Left renal pelvis (tissue), 4 donors: Measurements from ENCODE around the gene SLC2A9. TPM values are rescaled to one million over a fixed set of nuclear protein-coding genes. Genes with fewer than 3 reads are reported as not detected.

Source experiments
- DNase-seq, 4 donors: peaks; one replicate each; pipeline ENCODE4 v3.0.0-alpha.2; 2013; ENCODE audit warnings: low read depth in 4 of 4, low spot score in 3 of 4
- polyA plus RNA-seq, 4 donors: library from polyadenylated mRNA; unstranded; fragments of 120-200 nt; gene quantifications; one replicate each; pipeline ENCODE4 v1.2.1, GENCODE V29; 2013; ENCODE audit not compliant: insufficient read length in 4 of 4

Gene SLC2A9
- polyA plus RNA-seq, 4 donors = 4.8 to 11.1 (median 10.1) TPM

DNA sequence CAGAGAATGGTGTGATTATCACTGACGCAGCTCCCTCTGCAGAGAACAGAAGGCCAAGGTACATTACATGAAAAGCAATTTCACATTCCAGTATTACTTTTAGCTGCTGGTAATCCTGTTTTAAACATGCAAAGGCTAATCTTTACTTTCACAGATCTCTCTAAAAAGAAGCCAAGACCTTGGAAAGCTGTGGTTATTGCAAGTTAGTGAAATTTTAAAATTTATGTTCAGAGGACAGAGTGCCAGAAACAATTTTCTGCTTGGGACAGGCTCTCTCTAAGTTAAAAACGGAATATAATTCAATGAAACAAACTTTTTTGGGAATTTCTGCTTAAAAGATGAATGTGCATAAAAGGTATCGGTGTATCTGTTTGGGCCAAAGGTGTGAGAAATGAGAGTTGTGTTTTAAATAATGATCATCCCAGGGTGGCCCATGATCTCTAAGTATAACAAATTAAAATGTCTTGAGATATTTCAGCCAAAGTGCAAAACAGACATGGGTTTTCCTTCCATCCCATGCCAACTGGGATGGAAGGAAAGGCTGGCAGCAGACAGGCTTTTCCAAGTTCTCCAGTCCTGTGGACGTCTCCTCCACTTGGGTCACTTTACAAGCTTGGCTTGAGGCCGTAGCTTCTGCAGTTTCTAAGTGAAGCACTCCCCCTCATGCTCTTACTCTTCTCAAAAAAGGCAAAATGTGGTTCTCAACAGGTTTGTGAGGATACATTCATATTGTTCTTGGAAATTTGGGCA is 121.8 kb downstream of the SLC2A9 start:
- no peak for DNase-seq

DNA sequence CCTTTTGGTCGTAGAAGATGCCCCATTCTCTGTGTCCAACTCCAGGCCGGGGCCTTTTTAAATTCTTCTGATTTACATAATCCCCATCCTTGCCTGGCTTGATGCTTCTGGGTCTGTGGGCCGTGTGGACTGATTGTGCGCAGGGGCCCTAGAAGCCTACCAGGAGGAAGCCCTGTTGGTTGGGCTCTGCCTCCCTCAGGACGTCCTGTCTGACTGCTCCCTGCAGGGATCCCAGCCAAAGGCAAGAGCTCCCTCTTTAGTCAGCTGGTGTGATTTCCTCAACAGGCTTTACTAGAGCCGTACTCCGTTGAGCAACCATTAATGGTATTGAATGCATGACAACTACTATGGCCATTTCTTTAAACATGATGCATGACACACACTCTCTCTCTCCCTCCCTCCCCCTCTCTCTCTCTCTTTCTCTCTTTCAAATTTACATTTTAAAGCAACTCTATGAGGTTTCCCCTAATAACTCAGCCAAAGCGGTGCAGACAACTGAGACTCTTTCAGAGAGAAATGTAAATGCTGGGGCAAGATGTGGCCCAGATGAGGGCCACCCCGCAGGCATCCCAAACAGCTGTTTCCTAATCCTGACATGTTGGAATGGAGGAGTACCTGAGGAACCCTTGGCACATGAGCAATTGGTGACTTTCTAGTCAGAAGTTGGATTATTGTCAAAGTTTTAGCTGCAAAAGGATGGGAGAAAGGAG is 122.5 kb downstream of the SLC2A9 start:
- peak; percentile 12 to 54 (median 16) for DNase-seq

DNA sequence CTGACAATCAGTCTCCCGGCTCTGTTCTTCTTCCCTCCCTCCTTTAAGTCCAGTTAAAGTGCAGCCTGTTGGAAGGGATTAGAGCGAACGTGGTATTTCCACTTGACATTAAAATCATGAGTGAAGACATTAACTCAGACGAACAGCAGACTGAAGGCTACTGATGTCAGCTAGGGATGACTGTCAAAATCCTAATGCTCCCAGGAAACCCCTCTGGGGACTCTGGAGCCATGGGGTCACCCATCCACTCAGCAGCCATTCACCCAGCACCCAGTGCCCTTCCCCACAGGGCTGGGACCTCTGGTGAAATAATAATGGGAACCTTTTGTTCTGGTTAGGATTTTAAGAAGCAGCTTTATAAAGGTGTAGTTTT is 126.0 kb downstream of the SLC2A9 start:
- no peak for DNase-seq

DNA sequence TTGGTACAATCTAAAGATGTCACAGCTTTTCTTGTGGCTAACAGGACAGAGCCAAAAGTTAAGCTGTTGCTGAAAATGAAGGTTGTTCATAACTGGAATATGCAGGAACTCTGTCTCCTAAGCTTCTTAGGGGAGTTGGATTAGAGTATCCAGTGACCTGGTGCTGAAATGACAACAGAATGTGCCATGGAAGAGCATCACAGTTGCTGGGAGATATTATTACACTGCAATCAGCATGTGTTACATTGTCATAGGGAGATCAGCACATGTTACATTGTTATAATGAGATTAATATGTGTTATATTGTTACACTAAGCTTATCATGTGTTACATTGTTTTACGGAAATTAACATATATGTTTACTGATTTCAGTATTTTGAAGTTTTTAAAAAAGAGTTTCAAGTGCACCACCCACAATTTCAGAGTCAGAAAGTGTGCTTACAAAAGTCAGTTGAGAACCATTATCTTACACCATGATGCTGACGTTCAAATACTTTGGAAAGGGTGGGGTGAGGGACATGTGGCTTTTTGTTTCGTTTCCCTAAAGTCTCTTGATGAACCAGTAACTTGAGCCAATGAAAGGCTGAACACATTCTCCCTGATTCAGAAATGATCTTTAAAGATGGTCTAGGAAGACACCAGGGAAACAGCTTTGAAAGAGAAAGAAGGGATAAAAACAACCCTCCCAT is 126.5 kb downstream of the SLC2A9 start:
- DNase-seq = no peak

DNA sequence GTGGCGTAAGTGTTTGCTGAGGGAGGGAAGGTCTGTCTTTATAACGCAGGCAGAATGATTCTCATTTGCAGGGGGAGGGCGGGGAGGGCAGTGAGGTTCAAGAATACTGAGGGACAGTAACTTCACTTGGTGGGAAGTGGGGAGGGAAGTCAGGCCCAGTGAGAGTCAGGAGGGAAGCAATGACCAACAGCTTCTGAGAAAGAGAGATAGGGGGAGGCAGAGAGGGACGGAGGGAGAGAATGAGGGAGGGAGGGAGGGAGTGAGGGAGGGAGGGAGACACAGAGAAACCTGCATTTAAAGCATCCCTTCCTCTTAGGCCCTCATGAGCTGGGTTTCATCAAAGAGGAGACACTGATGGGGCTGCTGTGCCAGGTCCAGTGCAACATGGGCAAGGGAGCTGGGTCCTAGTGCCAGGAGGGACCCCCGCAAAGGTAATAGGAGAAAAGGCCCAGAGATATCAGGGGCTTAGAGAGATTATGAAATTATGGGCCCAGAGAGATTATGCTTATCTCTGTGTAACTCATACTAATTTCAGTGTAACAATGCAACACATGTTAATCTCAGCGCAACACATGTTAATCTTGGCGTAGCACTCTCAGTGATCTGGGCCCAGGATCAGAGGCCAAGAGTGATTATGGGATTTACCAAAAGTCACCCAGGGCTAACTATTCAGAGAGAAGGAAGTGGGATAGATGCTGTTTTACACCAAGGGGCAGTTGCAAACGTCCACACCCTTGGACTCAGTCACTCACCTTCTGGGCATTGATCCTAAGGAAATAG is 127.8 kb downstream of the SLC2A9 start:
- no peak for DNase-seq

DNA sequence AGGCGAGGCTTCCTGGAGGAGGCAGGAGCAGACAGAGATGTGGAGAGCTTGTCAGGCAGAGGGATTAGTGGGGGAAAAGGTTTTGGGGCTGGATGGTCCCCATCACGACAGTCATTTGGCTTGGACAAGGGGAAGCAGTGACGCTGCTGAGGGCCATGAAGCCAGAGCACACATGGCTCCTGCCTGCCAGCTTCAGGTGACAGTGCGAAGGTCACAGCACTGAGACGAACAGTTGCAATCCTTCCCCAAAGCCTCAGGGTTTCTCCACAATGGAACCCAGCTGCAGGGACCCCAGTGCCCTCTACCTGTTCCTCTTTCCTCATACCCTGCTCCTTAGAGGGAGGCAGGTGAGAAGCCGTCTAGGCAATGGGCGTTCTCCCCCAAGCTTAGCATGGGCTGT is 129.6 kb downstream of the SLC2A9 start:
- DNase-seq = no peak

DNA sequence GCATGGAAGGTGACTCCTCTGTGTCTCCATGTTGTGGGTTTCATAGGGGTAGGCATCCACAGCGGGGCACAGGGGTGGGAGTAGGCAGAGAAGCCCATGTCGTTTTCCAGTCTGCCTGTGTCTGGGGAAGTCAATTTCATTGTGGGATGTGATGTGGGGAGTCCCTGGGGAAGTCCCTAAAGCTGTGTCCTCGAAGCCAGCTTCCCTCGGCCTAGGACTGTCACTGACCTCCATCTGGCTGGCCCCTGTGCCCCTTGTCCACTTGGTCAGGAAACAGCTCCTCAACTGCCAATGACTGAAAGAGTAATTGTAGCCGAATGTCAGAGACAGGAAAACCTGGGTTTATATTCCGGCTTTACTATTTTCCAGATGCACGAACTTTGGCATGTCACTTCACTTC is 130.2 kb downstream of the SLC2A9 start:
- DNase-seq = no peak

DNA sequence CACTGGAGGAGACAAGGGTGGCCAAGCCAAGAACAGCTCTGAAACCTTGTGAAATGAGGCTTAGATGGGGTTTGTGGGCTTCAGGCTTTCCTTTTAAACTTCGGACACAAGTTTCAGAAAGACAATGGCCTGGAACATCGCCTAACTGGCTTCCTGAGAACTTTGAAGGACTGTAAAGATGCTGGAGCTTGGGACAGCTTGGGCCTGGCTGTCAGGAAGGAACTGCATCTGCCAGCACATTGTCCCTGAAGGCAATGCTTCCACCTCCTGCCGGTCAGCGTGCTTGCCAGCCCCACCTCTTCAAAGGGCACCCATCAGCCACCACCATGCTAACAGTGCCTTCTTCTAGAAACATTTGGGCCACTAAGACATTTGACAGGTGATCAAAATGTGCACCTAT is 132.0 kb downstream of the SLC2A9 start:
- no peak for DNase-seq

DNA sequence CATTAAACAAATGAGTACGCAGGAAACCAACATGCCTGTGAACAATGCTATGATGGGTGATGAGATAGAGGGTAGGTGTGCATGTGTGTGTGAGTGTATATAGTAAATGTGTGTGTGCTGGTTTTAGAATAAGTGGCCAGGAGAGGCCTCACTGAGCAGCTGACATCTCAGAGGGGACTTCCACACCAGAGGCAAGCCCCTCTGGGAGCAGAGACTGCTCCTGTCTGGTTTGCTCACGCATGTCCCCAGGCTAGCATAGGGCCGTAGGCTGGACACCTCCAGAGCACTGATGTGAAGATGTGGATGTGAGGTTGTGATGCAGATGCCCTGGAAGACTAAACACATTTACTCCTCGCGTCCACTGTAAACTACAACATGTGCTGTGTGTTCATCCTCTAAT is 135.3 kb downstream of the SLC2A9 start:
- no peak for DNase-seq

DNA sequence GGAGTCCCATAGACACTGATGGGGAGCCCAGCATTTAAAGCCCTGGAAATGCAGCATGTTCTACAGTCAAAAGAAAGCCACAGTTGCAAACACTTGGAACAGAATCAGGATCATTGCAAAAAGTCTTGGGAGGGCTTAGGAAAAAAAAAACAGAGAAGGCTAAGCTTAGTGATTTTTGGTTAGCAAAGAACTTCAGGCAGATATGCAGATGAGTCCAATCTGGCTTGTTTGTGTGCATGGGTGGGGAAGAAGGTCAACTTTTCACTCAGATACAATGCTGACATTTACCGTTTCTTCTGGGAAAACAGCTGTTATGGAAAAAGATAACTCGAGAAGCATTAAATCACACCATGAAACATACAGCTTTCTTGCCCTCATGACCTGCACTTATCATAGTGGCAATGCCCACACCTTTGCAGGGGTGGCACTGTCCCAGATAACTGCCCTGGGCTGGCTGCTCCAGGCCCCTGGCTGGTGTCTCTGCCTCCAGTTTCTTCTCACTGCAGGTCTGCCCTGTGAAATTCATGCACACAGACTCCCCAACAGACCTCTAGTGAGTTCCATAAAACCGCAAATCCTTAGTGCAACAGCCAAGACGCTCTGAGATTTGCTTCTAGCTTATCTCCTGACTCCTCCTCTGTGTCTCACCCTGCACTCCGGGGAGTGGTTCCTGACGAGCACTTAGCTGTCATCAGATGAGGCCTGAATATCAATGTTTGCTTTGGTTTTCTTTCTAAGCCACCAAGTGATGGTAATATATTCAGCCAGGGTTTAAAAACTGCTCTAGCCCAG is 140.7 kb downstream of the SLC2A9 start:
- no peak for DNase-seq

DNA sequence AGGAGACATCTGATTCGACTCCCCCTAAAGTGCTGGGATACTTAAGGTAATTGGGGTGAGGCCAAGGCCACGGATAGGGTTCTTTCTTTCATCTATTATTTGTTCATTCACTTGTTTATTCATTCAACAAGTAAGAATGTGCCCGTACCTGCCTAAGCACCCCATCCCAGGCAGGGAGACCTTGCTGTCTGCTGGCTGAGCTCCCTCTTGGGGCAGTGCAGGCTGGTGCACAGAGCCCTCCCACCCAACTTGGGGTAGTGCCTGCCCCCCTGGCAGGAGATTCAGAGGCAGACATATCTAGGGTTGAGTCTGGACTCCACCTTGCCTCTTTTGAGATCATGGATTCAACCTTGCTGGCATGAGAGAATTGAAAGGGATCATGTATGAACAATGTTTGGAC is 144.2 kb downstream of the SLC2A9 start:
- no peak for DNase-seq

DNA sequence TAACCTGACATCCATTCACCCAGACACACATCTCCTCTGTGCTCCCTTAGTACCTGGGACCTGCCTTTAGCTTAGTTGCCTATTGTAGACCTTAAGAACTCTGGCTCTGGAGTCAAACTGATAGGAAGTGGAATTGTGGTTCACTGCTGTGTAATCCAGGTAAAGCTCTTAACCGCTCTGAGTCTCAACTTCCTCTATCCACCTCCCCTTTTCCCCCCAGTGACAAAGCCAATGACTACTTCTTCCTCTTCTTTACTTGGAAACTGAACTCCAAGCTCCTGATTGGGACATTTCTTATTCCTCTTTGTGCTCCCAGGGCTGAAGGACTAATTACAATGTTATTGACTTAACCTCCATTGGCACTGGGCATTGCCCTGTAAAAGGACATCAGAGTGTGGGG is 145.8 kb downstream of the SLC2A9 start:
- DNase-seq = no peak

DNA sequence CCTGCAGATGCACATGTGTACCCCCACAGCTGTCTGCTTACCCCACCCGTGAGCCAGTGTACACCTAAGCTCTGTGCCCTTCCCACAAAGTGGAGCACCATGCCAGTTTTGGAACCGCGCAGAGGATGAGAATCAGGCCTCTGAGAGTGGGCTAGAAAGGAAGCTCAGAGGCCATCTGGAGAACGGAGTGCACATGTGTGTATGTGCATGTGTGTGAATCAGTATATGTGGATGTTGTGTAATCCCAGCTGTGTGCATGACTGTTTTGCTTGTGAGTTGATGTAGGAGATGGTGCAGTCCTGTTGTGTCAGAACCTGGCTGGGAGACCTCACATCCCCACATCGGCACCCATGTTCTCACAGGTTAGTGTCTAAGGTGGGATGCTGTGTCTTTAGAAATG is 146.9 kb downstream of the SLC2A9 start:
- no peak for DNase-seq

DNA sequence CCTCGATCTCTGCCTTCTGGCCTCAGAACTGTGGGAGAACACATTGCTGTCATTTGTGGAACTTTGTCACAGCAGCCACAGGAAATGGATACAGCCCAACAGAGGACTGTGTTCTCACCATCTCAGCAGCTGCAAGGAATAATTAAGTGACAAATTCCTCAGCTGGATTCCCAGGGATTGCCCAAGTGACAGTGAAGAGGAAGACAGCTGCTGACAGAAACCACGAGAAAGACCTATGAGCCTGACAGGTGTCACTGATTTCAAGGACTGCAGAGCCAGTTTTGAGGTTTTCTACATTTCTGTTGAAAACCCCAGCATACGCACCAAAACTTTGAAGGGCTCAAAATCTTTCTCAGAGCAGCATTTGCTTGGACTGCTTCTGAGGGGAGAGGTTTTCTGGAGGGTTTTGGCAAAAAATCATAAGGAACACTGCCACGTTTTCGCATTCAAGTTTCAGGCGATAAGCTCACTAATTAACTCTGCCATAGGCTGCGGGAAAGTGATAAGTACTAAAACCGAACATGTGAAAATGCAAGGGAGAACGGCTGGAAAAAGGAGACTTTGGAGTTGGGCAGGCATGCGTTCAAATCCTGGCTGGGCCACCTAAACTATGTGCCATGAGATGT is 151.0 kb downstream of the SLC2A9 start:
- no peak for DNase-seq

DNA sequence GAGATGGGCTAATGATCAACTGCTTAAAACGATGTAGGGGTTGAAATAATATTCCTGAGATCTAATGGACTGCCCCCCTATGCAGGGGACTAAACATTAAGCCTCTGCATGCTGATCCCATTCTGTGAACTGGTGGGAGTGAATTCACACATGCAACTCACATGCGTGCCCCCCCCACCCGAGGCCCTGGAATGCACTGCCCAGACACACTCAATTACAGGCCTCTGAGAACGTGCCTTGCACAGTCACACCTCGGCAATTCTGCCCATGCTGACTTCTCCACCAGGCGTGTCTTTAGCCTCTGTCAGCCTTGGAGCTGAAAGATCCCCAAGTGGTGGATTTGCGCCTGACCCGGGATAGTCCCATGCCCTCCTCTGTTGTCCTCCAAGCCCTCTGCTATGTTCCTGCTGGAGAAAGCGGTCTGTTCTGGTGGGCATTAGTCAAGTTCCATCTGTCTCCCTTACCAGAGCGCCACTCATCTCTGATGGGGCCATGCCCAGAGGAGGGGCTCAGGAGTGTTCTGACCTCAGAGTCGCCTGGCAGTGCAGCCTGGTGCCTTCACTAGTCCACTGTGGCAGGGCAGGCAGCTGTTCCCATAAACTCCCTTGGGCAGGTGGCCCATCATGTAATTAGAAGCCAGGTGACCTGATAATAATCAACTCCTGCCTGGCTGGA is 153.4 kb downstream of the SLC2A9 start:
- peak in 3 of 4 donors; percentile 22 to 40 (median 36) for DNase-seq

DNA sequence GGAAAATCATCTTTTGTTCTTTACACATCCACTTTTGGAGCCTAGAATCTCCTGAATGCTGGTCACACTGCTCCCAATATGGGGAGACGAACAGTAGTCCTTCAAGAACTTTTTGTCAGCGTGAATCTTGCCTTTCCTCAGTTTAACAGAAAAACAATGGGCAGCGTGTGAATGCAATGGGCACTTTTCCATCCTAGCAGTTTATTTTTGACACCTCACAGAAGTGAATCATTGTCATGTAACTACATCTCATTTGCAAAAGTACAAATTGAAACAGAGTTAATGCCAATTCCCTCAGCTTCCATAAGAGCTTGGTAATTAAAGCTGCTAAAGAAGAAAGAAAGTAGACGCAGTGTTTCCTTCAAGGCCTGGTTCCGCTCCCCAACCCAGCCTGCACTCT is 154.4 kb downstream of the SLC2A9 start:
- no peak for DNase-seq

DNA sequence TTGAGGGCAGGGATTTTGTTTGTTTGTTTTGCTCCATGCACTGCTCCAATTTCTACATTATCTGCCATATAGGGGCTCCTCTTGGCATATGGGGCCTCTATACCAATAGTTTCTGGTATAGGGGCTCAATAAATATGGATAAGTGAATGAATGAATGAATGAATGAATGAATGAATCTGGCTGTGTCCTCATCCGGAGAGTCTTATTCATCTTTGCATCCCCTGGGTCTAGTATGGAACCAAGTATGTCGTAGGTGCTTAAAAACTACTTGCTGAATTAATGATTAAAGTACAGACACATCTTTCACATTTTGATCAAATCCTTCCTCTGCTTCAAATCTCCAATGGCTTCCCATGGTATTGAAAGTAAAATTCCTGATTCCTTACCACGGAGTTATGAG is 159.7 kb downstream of the SLC2A9 start:
- DNase-seq = no peak

DNA sequence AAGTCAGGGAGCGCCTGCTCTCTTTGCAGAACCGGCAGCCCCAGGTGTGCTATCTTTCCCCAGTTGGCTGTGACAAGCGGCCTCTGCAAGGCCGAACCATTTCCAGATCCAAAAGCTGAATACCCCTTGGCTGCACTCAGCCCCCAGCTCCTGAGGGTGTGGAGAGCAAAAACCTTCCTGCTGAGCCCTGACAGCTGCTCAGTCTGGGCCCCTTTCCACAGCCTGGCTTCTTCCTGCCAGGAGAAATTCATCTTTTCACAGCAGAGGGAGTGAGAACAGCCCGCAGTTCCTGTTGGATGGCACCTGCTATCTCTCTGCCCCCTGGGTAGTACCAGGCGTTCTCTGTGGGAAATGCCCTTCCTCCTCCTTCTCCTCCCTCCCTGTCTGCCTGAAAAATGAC is 161.5 kb downstream of the SLC2A9 start:
- no peak for DNase-seq

DNA sequence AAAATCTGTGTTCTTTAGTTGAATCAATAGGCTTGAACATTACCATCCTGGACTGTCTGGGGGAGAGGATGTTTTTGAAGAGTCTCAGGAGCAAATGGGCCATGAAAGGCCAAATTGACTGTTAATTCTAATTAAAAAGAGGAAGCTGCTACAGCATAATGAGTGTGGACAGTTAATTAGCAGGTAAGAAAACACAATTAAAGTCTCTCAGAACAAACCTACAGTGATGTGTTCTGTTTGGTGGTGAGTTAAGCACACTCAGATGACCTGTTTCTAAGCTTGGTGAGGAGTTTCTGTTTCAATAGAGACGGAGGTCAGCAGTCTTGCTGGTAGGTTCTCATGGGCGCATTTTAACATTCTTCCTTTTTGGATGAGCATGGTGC is 171.8 kb downstream of the SLC2A9 start:
- DNase-seq = no peak
